Ishikawa (cell line): ENCODE results near the gene RHBDF2.

ENCODE experiments used
- CEBPB ChIP-seq: IDR thresholded peaks from 2 replicates; pipeline ENCODE4 v1.6.1; 2012
- CREB1 ChIP-seq: IDR thresholded peaks from 2 replicates; pipeline ENCODE4 v1.6.1; 2012; ENCODE audit warnings: low read depth
- EGR1 ChIP-seq: IDR thresholded peaks from 2 replicates; pipeline ENCODE4 v1.6.1; 2012
- EP300 ChIP-seq: IDR thresholded peaks from 2 replicates; pipeline ENCODE4 v1.6.1; 2012; ENCODE audit warnings: borderline replicate concordance
- FOXM1 ChIP-seq: IDR thresholded peaks from 2 replicates; pipeline ENCODE4 v1.6.1; 2012; ENCODE audit warnings: low read depth, borderline replicate concordance
- MAX ChIP-seq: IDR thresholded peaks from 2 replicates; pipeline ENCODE4 v1.6.1; 2012
- NFIC ChIP-seq: IDR thresholded peaks from 2 replicates; pipeline ENCODE4 v1.6.1; 2012
- RAD21 ChIP-seq: IDR thresholded peaks from 2 replicates; pipeline ENCODE4 v1.6.1; 2012; ENCODE audit warnings: low read depth
- REST ChIP-seq: IDR thresholded peaks from 2 replicates; pipeline ENCODE4 v1.6.1; 2012; ENCODE audit warnings: low read depth, mild to moderate bottlenecking
- TAF1 ChIP-seq: IDR thresholded peaks from 2 replicates; pipeline ENCODE4 v1.6.1; 2012; ENCODE audit warnings: low read depth, mild to moderate bottlenecking
- TEAD4 ChIP-seq: IDR thresholded peaks from 2 replicates; pipeline ENCODE4 v1.6.1; 2012
- USF1 ChIP-seq: IDR thresholded peaks from 2 replicates; pipeline ENCODE4 v1.6.1; 2012
- YY1 ChIP-seq: IDR thresholded peaks from 2 replicates; pipeline ENCODE4 v1.6.1; 2012; ENCODE audit warnings: low read depth
- ZBTB7A ChIP-seq: IDR thresholded peaks from 2 replicates; pipeline ENCODE4 v1.6.1; 2012; ENCODE audit warnings: low read depth

- TF ChIP-seq NFIC (no peak), TEAD4 (no peak), FOXM1 (no peak), ZBTB7A (no peak), EP300 (no peak), USF1 (no peak), YY1 (no peak), TAF1 (no peak), RAD21 (no peak), EGR1 (no peak), CEBPB (no peak), MAX (no peak), REST (peak; percentile 38; the same call in 1 of the 2 replicates), CREB1 (no peak)
These were observed 44.8 kb upstream of the RHBDF2 start for GRCh38 chr17:76545918-76546555.
